Epidermal melanocyte (primary cell): Measurements from ENCODE around the gene CD74.
"Not testable (repeated sequence)": the region's sequence is repeated elsewhere in the genome, so short reads cannot be mapped to it uniquely, and the experiment has no call there.

Source experiments
- DNase-seq: peaks from one replicate; pipeline ENCODE4 v3.0.0; 2011; ENCODE audit warnings: low spot score; ENCODE audit not compliant: insufficient read length

The CD74 gene

GRCh38 chr5:150441813-150442698 is 29.3 kb upstream of the CD74 start:
- DNase-seq, result no peak

GRCh38 chr5:150440948-150441812 is 28.5 kb upstream of the CD74 start:
- no peak for DNase-seq

GRCh38 chr5:150438873-150439546 is 26.3 kb upstream of the CD74 start:
- no peak for DNase-seq

- peak; percentile 90 for DNase-seq
Observed at GRCh38 chr5:150436141-150436680, 23.5 kb upstream of the CD74 start.

GRCh38 chr5:150434464-150434863 is 21.8 kb upstream of the CD74 start:
- peak; percentile 64 for DNase-seq

- DNase-seq, result no peak
Observed at GRCh38 chr5:150431574-150431973, 18.9 kb upstream of the CD74 start.

- DNase-seq, result no peak
Observed at GRCh38 chr5:150431048-150431447, 18.3 kb upstream of the CD74 start.

GRCh38 chr5:150429410-150429873 is 16.7 kb upstream of the CD74 start:
- no peak for DNase-seq

GRCh38 chr5:150428978-150429377 is 16.3 kb upstream of the CD74 start:
- no peak for DNase-seq

GRCh38 chr5:150428106-150428876 is 15.6 kb upstream of the CD74 start:
- no peak for DNase-seq

- DNase-seq, result not testable (repeated sequence)
Observed at GRCh38 chr5:150426165-150426564, 13.5 kb upstream of the CD74 start.

- DNase-seq, result no peak
Observed at GRCh38 chr5:150422758-150423157, 10.0 kb upstream of the CD74 start.

- no peak for DNase-seq
Observed at GRCh38 chr5:150422075-150422474, 9.4 kb upstream of the CD74 start.

- no peak for DNase-seq
Observed at GRCh38 chr5:150419630-150420270, 7.0 kb upstream of the CD74 start.

- not testable (repeated sequence) for DNase-seq
Observed at GRCh38 chr5:150413902-150414790, 1.4 kb upstream of the CD74 start.

GRCh38 chr5:150413176-150413901 is 629 bp upstream of the CD74 start:
- DNase-seq, result no peak

GRCh38 chr5:150411245-150411979 is 1.3 kb downstream of the CD74 start:
- DNase-seq, result no peak
